AG10803 (cell line): ENCODE measurements around the gene AKT1.

Experiments used
- DNase-seq: peaks from one replicate; pipeline ENCODE4 v3.0.0; 2010; ENCODE audit warnings: low read depth
- H3K4me3 ChIP-seq: 2 replicates; pipeline ENCODE4 v1.5.1; 2011; ENCODE audit warnings: mild to moderate bottlenecking, low read length, control low read depth
- CTCF ChIP-seq: conservative IDR thresholded peaks from 2 replicates; pipeline ENCODE4 v1.5.1; 2011; ENCODE audit warnings: mild to moderate bottlenecking, low read length, control low read depth, inconsistent platforms

The AKT1 gene

GRCh38 chr14:104768437-104769323 is 26.9 kb downstream of the AKT1 start:
- peak; percentile 83 for TF ChIP-seq CTCF
- DNase-seq = peak; percentile 67
- no peak overlapping the region for H3K4me3 ChIP-seq

DNA sequence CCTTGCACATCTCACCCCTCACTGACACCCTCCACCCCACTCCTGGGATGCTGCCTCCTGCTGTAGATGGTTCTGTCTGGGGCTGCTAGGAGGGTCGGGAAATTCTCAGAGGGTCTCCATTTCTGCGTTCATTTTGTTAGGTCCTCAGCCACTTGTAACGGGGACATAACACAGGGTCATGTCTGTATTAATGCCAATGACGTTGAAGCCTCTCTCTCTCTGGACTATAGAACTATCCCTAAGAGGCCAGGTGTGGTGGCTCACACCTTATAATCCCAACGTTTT is 28.0 kb downstream of the AKT1 start:
- DNase-seq = no peak
- no peak for TF ChIP-seq CTCF
- H3K4me3 ChIP-seq = no peak overlapping the region

- no peak for TF ChIP-seq CTCF
- no peak overlapping the region for H3K4me3 ChIP-seq
- DNase-seq = no peak
Measured at GRCh38 chr14:104766863-104767633, 28.5 kb downstream of the AKT1 start.

DNA sequence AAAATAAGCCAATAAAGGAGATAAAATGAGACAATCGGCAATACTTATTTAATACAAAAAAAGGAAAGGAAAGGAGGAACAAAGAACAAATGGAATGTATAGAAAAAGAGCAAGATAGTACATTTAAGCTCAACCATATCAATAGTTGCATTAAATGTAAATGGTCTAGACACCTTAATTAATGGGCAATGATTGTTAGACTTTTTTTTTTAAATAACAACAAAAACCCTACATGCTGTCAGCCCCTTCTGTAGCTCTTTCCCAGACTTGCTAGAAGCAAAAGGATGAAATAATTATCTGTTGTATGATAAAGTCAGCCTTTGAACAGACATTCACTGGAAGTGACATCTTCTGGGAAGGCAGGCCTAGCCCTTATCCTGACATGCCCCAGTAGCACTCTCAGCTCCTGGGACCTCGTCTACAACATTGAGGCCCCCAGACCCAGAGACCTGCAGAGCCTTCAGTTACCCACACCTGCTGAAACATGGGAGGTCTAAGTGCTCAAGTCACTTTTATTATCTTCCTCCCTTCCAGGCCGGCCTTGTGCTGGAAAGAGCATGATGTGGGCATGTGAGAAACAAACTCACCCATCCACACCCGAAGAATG is 29.2 kb downstream of the AKT1 start:
- no peak for TF ChIP-seq CTCF
- DNase-seq = no peak
- H3K4me3 ChIP-seq = no peak overlapping the region

- TF ChIP-seq CTCF = no peak
- DNase-seq = no peak
- no peak overlapping the region for H3K4me3 ChIP-seq
Measured at GRCh38 chr14:104765517-104765916, 30.0 kb downstream of the AKT1 start.

DNA sequence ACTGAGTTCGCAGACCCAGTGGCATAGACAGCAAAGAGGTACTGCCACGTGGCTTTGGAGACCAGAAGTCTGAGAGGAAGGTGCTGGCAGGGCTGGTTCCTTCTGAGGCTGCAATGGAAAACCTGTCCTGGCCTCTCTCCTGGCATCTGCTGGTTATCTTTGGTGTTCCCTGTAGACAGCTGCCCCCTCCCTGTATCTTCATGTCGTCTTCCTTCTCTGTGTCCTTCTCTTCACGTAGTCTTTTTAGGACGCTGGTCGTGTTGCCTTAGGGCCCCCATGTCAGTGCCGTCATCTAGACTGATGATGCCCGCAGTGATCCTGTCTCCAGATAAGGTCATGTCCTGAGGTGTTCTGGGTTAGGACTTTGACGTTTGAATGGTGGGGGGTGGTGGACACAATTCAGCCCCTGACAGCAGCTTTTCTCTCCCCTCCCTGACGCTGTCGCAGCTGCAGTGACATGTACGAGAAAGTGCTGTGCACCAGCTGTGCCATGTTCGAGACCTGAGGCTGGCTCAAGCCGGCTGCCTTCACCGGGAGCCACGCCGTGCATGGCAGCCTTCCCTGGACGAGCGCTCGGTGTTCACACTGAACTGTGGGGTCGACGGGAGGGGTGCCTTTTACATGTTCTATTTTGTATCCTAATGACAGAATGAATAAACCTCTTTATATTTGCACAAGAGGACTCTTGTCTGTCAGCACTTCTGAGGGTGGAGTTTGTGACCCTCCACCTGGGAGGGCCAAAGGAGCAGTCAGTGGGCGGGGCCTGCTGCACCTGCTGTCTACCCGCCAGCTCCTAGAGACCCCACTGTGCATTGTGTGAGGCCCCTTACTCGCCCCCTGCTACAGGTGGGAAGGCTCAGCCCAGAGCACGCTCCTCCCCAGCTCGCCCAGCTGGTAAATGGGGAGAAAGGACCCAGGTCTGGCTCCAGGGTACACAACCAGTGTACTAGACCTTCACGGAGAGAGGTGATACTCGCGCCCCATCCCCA is 36.3 kb downstream of the AKT1 start:
- TF ChIP-seq CTCF = no peak
- no peak overlapping the region for H3K4me3 ChIP-seq
- no peak for DNase-seq
